Brain pericyte (primary cell): Measurements from ENCODE around the gene DOCK1.

Experiments used
- DNase-seq: peaks from one replicate; pipeline ENCODE4 v3.0.0-alpha.2; 2012; ENCODE audit warnings: low read depth, low spot score

Gene DOCK1

DNA sequence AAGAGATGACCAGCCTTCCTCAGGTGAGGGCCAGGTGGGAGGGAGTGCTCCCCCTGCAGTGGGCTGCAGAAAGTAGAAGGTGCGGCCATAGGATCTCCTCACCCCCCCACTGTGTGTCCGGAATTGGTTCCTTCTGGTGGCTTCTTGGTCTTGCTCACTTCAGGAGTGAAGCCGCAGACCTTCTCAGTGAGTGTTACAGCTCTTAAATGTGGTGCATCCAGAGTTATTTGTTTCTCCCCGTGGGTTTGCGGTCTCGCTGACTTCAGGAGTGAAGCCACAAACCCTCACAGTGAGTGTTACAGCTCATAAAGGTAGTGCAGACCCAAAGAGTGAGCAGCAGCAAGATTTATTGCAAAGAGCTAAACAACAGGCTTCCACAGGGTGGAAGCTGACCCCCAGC, 553.6 kb downstream of the DOCK1 start:
- no peak for DNase-seq

- DNase-seq: no peak
Observed at GRCh38 chr10:127459918-127460317, 554.7 kb downstream of the DOCK1 start.

DNA sequence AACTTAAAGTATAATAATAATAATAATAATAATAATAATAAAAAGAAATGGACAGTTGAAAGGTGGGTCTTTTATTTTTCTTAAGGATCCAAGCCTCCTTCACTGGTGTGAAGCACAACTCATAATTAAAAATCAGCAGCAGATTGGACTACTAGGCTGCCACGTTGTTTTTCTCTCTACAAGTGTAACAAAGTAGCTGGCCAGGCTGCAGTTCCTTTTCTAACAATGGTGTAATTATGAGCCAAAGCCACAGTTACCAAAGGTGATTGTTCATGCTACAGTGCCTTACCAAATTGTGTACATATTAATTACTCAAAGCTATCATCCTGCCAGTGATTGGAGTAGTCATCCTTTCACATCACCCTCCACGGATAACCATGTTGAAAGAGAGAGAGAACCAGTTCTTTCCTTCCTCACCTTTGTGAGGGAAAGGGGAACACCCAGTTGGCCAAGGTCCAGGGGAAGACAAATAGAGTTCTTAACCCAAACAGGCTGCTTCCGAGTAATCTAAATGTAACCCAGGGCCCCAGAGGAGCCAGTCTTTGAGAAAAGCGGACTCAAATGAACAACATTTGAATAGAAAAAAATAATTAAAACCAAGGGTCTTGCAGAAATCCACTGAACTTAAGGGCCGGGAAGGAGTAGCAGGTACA, 557.5 kb downstream of the DOCK1 start:
- no peak for DNase-seq

- DNase-seq: no peak
Observed at GRCh38 chr10:127463548-127463947, 558.3 kb downstream of the DOCK1 start.

GRCh38 chr10:127464561-127464960, 559.3 kb downstream of the DOCK1 start:
- DNase-seq: no peak

GRCh38 chr10:127467811-127468210, 562.6 kb downstream of the DOCK1 start:
- DNase-seq: no peak

GRCh38 chr10:127468632-127469031, 563.4 kb downstream of the DOCK1 start:
- no peak for DNase-seq

GRCh38 chr10:127470911-127471310, 565.7 kb downstream of the DOCK1 start:
- no peak for DNase-seq

GRCh38 chr10:127472976-127473375, 567.7 kb downstream of the DOCK1 start:
- DNase-seq: no peak

DNA sequence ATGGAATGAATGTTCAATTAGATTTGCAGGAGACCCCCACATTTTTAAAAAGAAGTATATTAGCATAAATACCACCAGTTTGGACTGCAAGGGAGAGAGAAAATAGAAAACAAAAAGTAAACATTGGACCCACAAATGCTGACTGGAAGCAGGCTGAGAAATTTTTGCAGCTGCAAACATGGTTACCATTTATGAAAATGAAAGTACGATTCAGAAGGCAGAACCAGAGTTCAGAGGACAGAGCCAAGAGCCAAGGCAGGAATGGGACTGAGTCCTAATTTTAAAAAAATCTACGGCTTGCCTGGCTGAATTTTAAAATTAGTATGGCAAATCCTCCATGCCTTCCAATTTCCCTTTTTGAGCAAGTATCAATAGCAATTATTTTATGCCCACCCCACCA, 569.3 kb downstream of the DOCK1 start:
- DNase-seq: no peak

- peak; percentile 63 for DNase-seq
Observed at GRCh38 chr10:127485153-127485857, 580.1 kb downstream of the DOCK1 start.

DNA sequence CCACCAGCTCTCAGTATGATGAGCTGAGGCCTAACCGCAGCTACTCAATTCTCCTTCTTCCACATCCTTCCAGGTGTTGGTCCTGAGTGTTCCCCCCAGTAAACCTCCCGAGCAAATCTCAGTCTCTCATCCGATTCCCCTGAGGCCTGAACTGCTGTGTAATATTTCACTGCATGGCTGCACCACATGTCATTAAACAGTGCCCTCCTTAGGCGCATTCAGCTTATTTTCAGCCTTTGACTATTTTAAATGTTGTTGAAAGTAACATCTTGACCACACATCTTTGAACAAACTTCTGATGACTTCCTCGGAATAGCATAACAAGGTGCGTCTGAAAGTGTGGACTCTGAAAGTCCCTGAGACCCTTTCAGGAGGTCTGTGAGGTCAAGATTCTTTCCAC, 581.1 kb downstream of the DOCK1 start:
- DNase-seq: no peak

GRCh38 chr10:127492607-127493250, 587.5 kb downstream of the DOCK1 start:
- no peak for DNase-seq

DNA sequence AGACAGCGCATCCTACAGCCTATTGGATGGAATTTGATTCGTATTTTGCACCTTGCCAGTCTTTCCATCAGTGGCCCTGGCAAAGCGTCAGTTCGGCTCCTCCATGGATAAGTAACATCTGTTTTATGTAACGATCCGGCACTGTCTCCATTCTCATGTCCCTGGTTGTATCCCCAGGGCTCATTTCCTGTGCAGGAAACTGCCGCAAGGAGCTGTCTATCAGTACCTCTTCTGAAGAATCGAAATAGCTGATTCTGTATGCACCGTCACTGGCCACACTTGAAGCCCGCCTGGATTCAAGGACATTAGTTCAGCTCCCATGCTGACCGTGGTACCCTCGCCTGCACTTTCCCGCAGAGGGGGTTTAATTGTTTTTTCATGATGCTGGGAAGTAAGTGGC, 590.8 kb downstream of the DOCK1 start:
- no peak for DNase-seq

DNA sequence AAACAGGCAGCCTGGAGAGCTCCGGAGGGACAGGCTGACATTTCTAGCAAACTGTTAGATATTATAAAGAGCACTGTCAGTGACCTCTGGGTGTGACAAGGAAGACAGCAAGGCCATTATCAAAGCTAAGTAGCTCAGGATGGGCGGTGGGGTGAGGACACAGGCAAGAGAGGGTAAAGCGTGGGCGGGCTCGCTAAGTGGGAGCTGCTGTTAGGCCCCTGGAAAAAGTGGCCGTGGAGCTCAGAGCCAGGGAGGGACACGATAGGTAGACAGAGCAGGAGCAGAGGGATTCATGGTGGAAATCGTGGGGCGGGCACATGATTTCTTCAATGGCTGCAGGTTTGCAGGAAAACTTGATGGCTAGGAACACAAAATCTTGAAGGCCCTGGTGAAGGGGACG, 592.5 kb downstream of the DOCK1 start:
- no peak for DNase-seq

GRCh38 chr10:127498087-127498486, 592.9 kb downstream of the DOCK1 start:
- DNase-seq: no peak

DNA sequence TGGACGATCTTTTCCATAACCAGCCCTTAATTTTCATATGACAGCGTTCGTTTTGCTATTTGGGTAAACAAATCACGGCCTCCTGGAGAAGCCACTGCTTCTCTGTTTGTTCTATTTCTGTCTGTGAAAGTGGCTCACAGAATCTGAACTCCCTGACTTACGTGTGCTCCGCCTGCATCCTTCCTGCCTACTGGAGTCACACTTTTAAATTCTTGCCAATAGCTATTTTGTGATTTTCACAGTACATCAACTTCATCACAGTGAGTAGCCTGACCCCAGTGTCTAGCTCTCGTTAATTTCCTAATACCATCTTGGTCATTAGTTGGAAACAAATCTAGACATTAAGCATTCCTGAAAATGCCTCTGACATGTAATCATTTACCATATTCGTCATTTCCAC, 594.9 kb downstream of the DOCK1 start:
- DNase-seq: no peak
